ENCODE measurements around the gene HARBI1. TPM values are rescaled to one million over a fixed set of nuclear protein-coding genes. Genes with fewer than 3 reads are reported as not detected.

HARBI1 gene
- total and polyA plus RNA-seq, 8 donors: 2.9 to 5.0 (median 3.5) TPM

GRCh38 chr11:46657186-46657585 is 40.2 kb upstream of the HARBI1 start:
- Histone ChIP-seq H3K36me3 (peaks cover 0 to 98% of the 10 kb centered on the region in 2 donors), H3K27ac (no peak overlapping the region), H3K27me3 (no peaks in the 10 kb centered on the region), H3K4me1 (peaks cover 0 to 5% of the 10 kb centered on the region in 2 donors), H3K4me3 (no peak overlapping the region), H3K9me3 (no peaks in the 10 kb centered on the region)
- TF ChIP-seq CTCF (IDR thresholded peaks at IDR 0.05): no peak
- DNase-seq: no peak
- no peak for ATAC-seq
- intact Hi-C loops (cut with DNase I): no loop called here

- Histone ChIP-seq H3K27me3 (no peaks in the 10 kb centered on the region), H3K4me1 (peaks cover 0 to 5% of the 10 kb centered on the region in 2 donors), H3K36me3 (peaks cover 0 to 98% of the 10 kb centered on the region in 2 donors), H3K9me3 (no peaks in the 10 kb centered on the region), H3K4me3 (no peak overlapping the region), H3K27ac (no peak overlapping the region)
- no peak for ATAC-seq
- DNase-seq: no peak
- intact Hi-C loops (cut with DNase I): no loop called here
- no peak for TF ChIP-seq CTCF (IDR thresholded peaks at IDR 0.05)
These were observed 38.6 kb upstream of the HARBI1 start for GRCh38 chr11:46655631-46656030.

- H3K9me3 ChIP-seq: no peaks in the 10 kb centered on the region
- no peaks in the 10 kb centered on the region for H3K27me3 ChIP-seq
- DNase-seq (no peak), ATAC-seq (peak; percentile 59)
- H3K27ac ChIP-seq: peak overlapping the region in 1 of 2 donors; percentile 73
- no peak overlapping the region for H3K4me3 ChIP-seq
- peaks cover 0 to 4% of the 10 kb centered on the region in 2 donors for H3K4me1 ChIP-seq
- intact Hi-C loops (cut with DNase I): no loop called here
- no peak for TF ChIP-seq CTCF (IDR thresholded peaks at IDR 0.05)
- peaks cover 0 to 95% of the 10 kb centered on the region in 2 donors for H3K36me3 ChIP-seq
These were observed 32.2 kb upstream of the HARBI1 start for GRCh38 chr11:46649180-46649738.

- Histone ChIP-seq H3K27me3 (no peaks in the 10 kb centered on the region), H3K4me3 (no peak overlapping the region), H3K36me3 (peaks cover 0 to 64% of the 10 kb centered on the region in 2 donors), H3K27ac (no peak overlapping the region), H3K4me1 (no peaks in the 10 kb centered on the region), H3K9me3 (no peaks in the 10 kb centered on the region)
- ATAC-seq: no peak
- intact Hi-C loops (cut with DNase I): no loop called here
- DNase-seq: no peak
- TF ChIP-seq CTCF (IDR thresholded peaks at IDR 0.05): no peak
These were observed 27.0 kb upstream of the HARBI1 start for GRCh38 chr11:46643986-46644385.

- ATAC-seq (no peak), DNase-seq (no peak)
- Histone ChIP-seq H3K4me3 (no peak overlapping the region), H3K4me1 (no peaks in the 10 kb centered on the region), H3K36me3 (peaks cover 0 to 60% of the 10 kb centered on the region in 2 donors), H3K27ac (no peak overlapping the region), H3K9me3 (no peaks in the 10 kb centered on the region), H3K27me3 (no peaks in the 10 kb centered on the region)
- intact Hi-C loops (cut with DNase I): no loop called here
- TF ChIP-seq CTCF (IDR thresholded peaks at IDR 0.05): no peak
These were observed 26.5 kb upstream of the HARBI1 start for GRCh38 chr11:46643531-46643930.

Measured in left lung (tissue), 10 donors.